Epidermal melanocyte (primary cell): Measurements from ENCODE around the gene ENPEP.
A peak's percentile ranks its signal among the peaks of the same experiment; 100 is the strongest.
"Not testable (repeated sequence)": the region's sequence is repeated elsewhere in the genome, so short reads cannot be mapped to it uniquely, and the experiment has no call there.

ENCODE experiments used
- DNase-seq: peaks from one replicate; pipeline ENCODE4 v3.0.0; 2011; ENCODE audit warnings: low spot score; ENCODE audit not compliant: insufficient read length

The ENPEP gene

GRCh38 chr4:110485452-110485851, 9.5 kb downstream of the ENPEP start:
- DNase-seq, result no peak

- no peak for DNase-seq
Measured at GRCh38 chr4:110486256-110486655, 10.3 kb downstream of the ENPEP start.

GRCh38 chr4:110486850-110487249, 10.9 kb downstream of the ENPEP start:
- DNase-seq, result not testable (repeated sequence)

- no peak for DNase-seq
Measured at GRCh38 chr4:110487873-110488272, 11.9 kb downstream of the ENPEP start.

GRCh38 chr4:110489901-110490508, 14.1 kb downstream of the ENPEP start:
- no peak for DNase-seq

- no peak for DNase-seq
Measured at GRCh38 chr4:110492522-110492921, 16.6 kb downstream of the ENPEP start.

GRCh38 chr4:110493520-110493919, 17.6 kb downstream of the ENPEP start:
- DNase-seq, result no peak

GRCh38 chr4:110498420-110498819, 22.5 kb downstream of the ENPEP start:
- DNase-seq, result no peak

- no peak for DNase-seq
Measured at GRCh38 chr4:110499126-110499525, 23.2 kb downstream of the ENPEP start.

- DNase-seq, result no peak
Measured at GRCh38 chr4:110501826-110502225, 25.9 kb downstream of the ENPEP start.

GRCh38 chr4:110503270-110504083, 27.5 kb downstream of the ENPEP start:
- no peak for DNase-seq

GRCh38 chr4:110504084-110504435, 28.1 kb downstream of the ENPEP start:
- no peak for DNase-seq

- no peak for DNase-seq
Measured at GRCh38 chr4:110505440-110505839, 29.5 kb downstream of the ENPEP start.

GRCh38 chr4:110508827-110509710, 33.1 kb downstream of the ENPEP start:
- no peak for DNase-seq

- DNase-seq, result no peak
Measured at GRCh38 chr4:110510277-110510676, 34.3 kb downstream of the ENPEP start.

- peak; percentile 38 for DNase-seq
Measured at GRCh38 chr4:110510955-110511544, 35.1 kb downstream of the ENPEP start.

- no peak for DNase-seq
Measured at GRCh38 chr4:110512901-110513300, 36.9 kb downstream of the ENPEP start.

- DNase-seq, result no peak
Measured at GRCh38 chr4:110514889-110515479, 39.0 kb downstream of the ENPEP start.

- no peak for DNase-seq
Measured at GRCh38 chr4:110515676-110516075, 39.7 kb downstream of the ENPEP start.

GRCh38 chr4:110516106-110516922, 40.4 kb downstream of the ENPEP start:
- DNase-seq, result peak; percentile 21
